SK-N-MC (cell line): ENCODE data around the gene LRFN2.

Experiments used
- EZH2 ChIP-seq: fragments of 200-600 bp; sonication (generic); IDR thresholded peaks from one replicate; pipeline ENCODE4 v1.6.1; 2017; ENCODE audit warnings: antibody characterized with exemption
- POLR2AphosphoS5 ChIP-seq: IDR thresholded peaks from 2 replicates; pipeline ENCODE4 v1.6.1; 2012; ENCODE audit warnings: mild to moderate bottlenecking, low read depth, low read length, borderline replicate concordance

DNA sequence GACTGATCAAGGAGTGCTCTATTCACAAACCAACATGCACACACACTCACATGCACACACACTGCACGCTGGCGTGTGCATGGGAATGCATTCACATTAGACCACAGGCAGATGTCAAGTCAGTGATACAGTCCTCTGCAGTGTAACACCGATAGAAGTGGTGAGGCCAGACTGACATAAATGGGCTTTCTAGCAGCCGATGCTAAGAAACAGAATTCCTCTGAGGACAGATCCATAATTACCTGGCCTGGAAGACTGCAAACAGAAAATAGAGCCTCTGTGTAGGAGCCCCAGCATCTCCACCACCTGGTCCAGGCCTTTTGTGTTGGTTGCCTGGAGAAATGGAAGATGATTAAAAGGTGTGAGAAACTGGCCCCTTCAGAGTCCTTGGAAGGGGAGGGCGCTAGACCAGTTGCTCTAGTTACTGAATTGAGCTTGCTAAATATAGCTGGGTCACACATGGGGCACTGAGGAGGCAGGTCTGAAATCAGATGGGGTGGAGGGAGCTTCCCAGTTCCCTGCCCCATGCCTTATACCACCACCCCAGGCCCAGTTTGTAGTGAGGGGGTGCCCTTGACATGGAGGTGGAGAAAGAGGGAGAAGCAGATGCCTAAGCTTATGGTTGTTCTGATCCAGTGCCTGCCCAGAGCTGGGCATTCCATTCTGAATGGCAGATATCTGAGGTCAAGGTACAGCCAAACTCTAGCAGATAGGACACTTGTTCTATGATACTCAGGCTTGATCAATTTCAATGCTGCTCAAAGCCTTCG lies 233.8 kb downstream of the LRFN2 start:
- TF ChIP-seq EZH2, result no peak
- TF ChIP-seq POLR2AphosphoS5, result no peak
